Measurements from ENCODE around the gene MAGI2.

The MAGI2 gene

DNA sequence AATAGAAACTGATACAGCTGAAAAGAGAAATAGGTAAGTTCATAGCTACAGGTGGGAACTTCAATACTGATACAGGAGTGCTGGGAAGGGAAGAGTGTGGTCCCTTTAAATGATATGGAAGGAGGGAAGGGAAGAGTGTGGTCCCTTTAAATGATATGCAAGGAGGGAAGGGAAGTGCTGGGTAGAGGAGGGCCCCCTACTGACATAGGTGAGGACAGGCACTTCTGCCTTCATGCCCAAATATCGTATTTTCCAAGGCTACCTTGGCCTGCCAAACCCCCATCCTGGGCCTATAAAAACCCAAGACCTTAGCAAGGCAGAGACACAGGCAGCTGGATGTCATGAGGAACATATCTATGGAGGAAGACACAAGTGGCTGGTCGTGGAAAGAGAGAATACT, 92.3 kb downstream of the MAGI2 start:
- no peak for DNase-seq

DNA sequence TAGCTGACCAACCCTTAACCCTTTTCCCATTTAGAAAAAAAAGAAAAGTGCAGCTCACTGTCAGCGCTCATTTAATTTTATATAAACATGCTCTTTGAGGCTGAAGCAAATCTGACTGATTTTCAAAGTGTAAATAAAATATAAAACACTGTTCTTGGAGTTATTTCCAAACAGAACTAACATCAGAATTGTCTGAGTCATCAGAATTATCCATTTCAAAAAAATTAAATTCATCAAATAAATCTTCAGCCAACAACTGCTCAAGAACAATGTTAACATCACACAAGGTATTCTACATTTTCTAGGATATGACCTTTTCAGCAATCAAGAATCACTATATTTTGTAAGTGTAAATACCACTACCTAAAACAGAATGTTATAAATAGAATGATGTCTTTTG, 93.6 kb downstream of the MAGI2 start:
- DNase-seq: no peak

DNA sequence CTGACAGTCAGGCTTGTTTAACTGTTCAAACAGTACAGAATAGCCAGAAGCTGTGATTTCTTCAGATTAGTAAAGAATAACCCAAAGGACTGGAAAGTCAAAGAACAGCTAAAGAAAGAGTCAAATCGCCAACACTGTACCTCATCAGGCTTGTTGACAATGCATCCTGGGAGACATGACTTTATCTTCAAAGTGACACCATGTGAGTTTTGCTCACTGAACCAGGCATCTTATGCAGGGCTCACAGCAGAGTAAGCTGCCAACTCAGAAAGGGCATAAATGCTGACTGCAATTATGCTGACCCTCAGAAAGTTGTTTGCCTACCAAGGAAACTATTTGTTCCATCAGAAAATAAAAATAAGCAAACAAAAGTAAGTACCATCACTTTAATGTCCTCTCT, 96.4 kb downstream of the MAGI2 start:
- no peak for DNase-seq

DNA sequence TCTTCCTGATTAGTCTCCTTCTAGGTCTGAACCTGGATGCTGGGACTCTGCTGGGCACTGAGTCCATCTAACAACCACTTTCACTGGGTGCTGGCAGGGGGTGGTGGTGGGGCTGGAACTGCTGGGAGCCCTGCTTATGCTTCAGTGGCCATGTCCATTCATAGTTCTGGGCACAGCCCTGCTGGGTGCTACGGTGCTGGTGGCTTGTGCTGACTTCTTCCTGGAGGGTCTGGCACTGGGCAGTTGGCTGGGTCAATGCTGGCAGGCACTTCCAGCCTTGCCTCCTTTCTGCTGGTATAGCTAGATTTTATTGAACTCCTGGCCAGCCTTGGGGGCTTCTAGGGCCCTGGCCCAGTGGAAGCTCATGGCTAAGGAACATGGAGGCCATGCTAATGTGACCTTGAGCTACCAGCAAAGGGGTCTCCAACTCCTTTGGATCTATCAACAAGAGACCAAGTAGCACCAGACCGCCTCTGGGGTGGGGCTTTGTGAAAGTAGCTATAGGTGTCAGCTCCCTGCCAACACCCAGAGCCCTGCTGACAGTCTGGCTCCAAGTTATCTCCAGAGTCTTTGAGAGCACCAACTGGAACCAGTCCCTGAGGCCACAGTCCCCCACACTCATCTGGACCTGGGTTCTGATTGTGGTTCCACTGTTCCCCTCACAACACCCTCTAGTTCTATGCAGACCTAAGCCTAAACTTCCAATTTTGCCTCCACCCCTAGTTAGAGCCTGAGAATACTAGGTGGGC, 99.6 kb downstream of the MAGI2 start:
- no peak for DNase-seq

DNA sequence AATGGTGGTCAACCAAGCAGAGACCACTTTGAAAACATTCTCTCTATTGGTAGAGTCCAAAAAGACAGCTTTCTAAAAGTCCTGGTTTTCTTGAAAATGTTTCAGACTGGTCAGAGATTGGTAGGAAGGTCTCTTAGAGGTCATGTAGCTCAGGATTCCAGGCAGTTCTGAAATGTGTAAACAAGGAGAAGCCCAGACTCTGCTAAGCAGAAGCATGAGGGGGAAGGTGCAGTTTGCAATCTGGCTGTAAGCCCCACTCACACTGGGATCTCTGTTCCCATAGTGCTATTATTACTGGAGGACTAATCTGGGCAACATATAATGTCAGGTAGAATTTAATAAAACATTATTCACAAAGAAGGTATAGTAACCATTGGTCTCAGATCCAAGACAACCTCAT, 101.1 kb downstream of the MAGI2 start:
- DNase-seq: no peak

DNA sequence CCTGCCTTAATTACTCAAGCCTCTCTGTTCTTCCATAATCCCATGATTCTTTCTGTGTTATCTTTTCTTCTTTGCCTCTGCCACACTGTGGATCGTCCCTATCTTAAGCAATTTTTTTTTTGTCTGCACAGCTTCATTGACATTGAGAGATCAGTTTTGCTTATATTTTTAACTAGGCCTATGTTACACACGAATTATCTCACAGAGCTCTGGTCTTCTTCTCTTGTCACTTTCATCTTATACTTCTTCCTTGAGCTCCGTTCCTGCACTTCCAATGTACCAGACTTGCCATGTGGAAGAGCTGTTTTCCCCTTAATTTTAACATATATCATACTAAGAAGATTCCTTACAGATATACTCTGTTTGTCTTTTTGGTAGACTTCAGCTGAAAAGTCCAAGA, 106.1 kb downstream of the MAGI2 start:
- no peak for DNase-seq

DNA sequence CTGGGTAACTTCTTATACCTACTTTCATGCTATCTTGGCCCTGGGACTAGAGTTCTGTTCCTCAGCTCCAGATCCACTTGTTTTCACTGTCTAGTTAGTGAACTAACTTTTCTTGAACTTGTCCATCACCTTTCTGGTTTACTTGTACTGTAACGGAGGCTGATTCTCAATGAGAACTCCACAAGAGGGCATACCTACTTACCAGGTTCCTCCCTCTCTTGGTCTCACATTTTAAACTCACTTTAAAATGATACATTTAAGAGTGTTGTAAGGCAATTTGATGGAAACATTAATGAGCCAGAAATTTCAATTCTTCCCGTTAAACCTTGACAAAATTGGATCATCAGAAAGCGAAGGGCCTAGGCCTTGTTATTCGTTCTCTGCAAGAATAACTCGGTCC, 111.6 kb downstream of the MAGI2 start:
- DNase-seq: no peak

DNA sequence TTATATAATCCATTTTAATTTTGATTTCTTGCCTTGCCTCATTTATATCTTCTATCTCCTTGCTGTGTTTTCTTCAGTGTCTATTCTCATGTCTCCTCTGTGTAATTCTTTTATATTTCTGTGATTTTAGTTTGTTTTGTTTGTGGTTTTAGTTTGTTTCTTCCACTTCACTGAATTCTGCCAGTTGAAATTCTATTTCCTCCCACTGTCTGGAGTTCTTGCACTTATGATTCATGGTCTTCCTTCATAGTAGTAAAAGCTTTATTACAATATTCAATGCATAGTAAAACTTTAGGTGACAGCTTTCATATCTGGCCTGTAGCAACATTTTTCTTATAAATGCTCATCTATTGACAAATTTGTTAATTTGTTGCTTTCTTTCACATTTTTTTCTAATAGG, 113.3 kb downstream of the MAGI2 start:
- DNase-seq: no peak

DNA sequence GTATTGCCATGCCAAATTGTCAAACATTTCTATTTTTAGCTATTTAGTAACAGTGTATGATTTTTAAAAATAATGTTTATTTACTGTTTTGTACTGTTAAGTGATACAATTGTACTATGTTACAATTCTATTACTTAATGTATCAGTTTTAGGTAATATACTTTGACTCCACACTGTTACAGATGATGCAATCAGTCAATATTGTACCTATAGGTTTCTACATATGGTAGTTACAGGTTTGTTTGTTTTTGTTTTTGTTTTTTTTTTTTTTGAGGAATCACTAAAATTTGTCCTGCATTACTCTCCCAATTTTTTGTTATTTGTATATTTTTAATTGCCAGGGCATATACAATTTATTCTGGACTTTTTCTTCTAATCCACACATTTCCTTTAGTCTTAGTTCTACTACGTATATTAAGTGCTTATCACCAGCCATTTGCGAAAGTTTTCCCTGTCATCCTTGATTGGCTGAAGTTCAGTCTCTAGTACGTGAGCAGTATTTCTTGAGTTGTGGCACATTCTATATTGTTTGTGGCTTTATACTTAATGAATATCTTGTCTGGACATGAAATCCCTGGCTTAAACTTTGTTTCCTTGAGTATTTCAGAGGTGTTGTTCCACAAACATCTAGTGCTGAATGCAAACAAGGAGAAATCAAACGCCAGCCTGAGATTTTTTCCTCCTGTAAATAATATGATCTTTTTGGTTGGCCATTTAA, 114.1 kb downstream of the MAGI2 start:
- no peak for DNase-seq

DNA sequence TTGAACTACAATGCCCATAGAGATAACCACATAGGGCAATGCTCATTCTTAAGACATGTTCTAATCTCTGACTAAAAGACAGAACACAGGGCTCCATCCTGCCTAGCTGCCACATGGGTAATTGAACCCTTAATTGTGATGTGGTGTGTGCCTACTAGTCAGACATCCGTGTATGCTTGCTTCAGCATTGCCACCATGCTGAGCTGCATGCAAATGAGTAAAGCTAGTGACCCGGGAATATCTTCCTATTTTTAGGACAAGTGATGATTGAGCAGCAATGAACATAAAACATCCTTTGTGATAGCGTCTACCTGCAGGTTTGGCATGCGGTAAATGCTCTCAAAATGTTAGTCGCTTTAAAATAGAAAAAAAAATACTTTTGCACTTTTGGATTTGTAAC, 115.8 kb downstream of the MAGI2 start:
- DNase-seq: no peak

DNA sequence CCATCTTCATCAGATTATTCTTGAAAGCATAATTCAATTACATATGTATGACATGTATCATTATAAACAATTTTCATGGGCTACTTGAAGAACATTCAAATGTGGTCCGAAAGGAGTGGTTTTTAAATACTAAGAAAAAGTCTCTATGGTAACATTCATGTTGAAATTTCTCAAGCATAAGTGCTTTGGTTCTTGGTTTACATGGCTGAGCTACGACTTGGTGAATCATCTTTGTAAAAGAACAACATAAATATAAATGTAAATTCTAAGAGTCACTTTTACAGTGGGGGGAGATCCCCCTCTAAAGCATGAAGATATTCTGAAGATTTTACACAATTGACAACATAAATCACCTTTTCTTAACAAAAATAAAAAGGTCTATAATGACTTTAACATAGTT, 118.6 kb downstream of the MAGI2 start:
- DNase-seq: no peak

DNA sequence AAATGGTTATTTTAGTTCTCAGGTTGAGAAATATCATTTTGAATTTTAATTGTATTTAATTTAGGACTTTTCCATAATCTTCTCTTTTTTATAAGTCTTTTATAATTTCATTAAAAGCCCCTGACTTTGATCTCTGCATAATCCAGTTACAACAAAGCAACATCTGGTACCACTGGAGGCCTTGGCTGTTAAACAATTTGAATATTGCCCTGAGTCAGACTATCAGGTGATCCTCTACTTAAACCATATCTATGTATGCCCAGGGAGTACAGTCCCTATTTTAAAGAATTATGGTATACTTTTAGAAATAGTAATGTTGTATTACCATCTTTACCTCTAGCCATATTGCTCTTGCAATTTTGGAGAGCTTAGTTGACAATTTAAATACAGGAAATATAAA, 119.1 kb downstream of the MAGI2 start:
- no peak for DNase-seq

DNA sequence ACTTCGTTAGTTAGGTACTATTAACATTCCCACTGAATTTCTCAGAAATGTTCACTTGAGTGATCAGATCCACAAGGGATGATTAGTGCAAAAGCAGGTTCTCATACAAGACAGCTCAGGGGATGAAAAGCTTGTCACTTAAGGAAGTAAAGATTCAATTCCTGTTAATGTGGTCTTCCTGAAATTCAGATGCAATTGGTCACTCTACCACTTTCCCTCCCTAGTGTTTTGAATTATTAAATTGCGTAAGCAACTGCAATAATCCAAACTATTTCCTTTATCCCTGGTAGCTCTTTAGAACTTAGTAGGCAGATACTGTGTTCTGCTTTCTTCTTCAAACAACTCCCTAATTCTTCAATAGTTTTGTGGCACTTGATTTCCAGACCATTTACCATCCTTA, 121.4 kb downstream of the MAGI2 start:
- no peak for DNase-seq

DNA sequence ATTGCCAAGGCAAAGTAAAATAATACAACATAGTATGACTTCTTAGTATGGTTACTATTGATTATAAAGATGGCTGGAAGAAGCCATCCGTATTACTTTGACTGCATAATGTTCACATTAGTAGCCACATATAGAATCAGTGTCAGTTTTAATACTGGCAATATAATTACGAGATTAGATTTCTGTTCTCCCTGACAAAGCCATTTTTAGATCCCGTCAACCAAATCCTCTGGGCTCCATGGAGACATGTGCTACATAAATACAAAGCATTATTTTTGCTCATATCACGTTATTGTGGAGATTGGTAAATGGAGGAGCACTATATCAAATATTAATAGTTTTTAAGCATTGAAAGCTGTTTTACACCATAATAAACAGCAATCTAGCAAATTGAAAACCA, 124.0 kb downstream of the MAGI2 start:
- no peak for DNase-seq

DNA sequence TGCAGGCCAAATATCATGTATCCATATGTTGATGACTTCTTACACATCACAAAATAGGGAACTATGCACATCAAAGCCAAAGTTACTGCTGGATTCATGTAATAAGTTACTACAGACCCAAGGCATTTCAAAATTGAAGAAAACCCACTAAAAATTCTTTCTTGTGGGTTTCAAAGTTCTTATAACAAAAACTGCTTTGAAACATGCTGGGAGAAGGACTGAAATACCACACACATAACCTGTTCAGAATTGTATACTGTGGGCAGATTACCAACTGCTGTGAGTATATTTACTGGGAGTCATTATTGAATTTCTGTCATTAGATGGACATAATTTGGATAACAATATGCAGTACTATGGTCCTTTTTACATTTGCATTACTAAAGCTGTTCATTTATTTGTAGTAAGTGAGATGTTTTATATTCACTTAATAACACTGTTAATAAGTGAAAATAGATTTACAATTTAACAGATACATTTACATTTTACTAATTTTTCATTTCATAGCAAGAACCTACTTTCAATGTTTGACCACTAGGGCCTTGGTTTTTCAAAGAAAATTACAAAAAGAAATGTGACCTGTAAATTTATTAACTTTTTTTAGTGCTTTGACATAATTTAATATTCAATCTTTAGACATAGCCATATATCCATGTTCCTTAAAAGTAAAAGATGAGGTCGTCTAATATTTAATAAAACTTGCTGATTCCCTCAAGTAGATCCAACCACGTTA, 132.6 kb downstream of the MAGI2 start:
- no peak for DNase-seq

DNA sequence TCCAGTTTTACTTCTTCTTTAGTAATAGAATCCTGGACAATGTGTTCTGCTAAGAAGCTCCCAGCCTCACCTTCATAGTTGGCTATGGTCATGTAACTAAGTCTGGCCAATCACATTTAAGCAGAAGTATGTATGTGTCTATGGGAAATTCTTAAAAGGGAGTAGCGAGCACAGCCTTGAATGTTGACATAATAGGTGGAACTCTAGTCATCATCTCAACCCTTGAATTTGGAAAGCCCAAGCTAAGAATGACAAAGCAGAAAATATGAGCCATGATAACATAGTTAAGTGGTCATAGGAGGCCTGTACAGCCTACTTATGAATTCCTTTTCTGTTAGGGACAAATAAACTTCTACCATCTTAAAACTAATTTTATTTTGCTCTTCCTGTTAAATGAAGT, 134.1 kb downstream of the MAGI2 start:
- no peak for DNase-seq

DNA sequence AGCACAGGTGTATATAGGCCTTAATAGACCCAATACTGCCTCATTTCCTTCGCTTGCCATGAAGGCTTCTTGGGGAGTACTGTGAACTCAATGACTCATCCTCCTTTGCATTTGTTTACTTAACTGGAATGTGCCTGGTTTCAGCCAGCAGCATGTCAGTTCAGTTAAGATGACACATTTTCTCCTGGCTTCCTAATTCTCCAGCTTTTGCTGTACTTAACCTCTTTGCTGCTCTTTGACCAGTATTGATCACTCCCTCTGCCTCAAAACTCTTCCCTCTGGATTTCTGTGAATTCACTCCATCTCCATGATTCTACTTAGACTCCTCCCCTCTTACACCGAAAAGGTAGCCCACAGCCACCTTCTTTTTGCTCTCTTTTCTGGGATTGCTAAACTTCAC, 135.7 kb downstream of the MAGI2 start:
- no peak for DNase-seq

DNA sequence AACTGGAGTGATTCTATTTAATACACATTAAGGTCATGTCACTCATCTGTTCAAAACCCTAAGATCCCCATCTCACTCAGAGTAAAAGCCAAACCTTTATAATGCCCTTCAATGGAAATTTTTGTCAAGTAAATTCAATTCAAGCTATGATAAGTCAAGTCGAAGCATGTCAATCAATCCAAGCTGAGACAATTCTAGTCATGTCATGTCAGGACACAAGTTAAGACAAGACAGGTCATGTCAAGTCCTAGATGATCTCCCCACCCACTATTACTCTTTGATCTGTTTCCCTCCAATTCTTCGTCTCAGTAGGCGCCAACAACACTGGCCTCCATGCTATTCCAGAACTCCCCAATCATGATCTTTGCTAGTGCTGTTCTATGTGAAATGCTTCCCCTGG, 141.4 kb downstream of the MAGI2 start:
- no peak for DNase-seq

DNA sequence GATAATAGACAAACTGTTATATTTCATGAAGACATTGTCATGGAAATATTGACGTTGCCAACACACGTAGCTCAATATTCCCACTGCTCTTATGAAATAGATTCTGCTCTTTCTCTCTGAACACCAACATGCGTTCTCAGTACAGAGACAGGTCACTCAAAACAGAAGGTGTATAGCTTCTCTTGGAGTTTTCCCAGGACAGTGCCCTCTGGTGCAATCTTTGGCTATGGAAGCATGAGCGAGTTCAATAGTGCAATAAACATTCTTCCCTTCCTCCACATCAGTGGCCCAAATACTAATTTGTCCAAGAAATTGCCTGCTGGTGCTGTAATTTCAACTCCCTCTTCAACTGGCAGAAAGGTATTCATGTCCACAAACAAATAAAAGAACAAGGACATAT, 145.3 kb downstream of the MAGI2 start:
- no peak for DNase-seq

DNA sequence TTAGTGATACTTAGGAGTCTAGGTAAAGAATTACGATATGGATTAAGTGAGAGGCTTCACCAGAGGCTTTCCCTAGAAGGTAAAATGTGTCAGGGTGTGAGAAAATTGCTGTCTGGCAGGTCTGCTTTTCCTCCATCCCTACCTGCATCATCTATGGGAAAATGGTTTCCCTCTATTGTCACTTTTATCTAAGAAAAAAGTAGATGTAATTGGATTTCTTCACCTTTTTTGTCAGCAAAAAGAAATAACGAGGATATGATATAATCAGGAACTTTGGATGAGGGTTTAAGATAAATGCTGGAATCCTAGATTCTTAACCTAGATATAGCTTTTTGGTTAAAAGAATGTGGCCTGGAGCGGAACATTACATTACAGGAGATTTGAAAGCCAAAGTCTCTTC, 146.1 kb downstream of the MAGI2 start:
- DNase-seq: no peak

DNA sequence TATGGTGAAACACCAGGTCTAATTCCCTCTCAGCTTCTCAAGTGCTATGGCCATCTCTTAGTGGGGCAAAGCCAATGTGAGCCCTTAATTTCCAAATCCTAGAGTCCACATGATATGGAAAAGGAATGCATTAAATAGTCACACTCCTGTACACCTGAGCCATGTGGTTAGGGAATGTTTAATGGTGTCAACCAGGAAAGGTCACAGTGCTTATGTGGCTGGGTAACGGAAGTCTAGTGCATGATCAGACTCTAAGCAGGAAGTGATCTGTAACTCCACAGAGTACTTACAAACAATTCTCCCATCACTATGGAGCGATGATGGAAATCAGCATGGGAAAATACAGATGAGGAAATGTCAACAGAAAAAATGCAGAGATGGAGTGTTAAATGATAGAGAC, 148.8 kb downstream of the MAGI2 start:
- DNase-seq: no peak

DNA sequence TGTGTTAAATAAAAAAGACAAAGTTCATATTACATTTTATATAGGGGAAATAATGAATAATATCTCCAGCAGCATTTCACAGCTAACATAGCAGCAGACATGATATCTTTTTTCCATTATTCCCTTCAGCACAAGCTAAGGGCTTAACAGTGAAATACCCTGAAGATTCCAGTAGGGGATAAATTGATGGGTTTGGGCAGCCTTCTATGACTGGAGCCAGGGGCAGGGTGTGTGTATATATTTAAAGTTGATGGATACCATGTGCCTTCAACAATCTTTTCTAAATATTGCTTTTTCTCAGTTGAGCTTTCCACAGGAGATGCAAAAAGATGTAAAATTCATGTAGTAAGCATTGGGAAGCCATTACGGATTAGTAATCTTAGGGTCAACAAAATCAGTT, 151.2 kb downstream of the MAGI2 start:
- no peak for DNase-seq

DNA sequence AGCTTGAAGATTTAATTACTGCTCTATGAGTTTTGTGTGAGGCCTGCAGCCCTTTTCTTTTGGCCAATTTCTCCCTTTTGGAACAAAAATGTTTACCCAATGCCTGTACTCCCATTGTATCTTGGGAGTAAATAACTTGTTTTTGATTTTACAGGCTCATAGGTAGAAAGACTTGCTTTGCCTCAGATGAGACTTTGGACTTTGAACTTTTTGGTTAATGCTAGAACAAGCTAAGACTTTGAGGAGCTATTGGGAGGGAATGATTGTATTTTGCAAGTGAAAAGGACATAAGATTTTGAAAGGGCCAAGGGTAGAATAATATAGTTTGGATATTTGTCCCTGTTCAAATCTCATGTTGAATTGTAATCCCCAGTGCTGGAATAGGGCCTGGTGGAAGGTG, 152.0 kb downstream of the MAGI2 start:
- no peak for DNase-seq

DNA sequence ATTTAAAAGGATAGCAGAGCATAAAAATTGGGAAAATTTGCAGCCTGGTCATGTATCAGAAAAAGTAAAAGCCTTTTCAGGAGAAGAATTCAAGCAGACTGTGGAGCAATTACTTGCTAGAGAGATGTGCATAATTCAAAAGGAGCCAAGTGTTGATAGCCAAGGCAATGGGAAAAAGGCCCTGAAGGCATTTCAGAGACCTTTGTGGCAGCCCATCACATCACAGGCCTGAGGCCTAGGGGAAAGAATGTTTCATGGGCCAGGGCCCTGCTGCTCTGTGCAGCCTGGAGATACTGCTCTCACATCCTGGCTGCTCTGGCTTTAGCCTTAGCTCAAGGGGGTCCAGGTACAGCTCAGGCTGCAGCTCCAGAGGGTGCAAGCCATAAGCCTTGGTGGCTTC, 152.9 kb downstream of the MAGI2 start:
- no peak for DNase-seq
